ENCODE data around the gene C3orf62. TPM values are rescaled to one million over a fixed set of nuclear protein-coding genes. Genes with fewer than 3 reads are reported as not detected.

The C3orf62 gene
- polyA plus RNA-seq, 1 of the 3 experiments (the other 2 are of a cell fraction): 4.2 TPM

DNA sequence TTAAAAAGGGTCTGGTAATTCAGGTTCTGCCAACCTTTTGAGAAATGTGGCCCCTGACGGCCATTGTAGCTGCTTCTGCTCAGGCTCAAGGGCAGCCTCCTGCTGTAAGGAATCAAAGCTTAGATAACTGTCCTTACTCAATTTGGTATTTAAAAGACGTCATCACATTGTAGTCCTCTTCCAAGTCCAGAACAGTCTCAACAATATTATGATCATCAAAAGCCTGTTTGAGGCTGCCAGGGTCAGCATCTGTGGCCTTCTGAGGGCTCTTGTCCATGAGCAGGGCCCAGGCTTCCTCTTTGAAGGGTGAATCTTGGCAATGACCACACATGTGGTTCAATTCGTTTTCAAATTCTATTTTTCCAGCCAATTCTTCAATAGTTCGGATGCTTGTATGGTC is 6.0 kb downstream of the C3orf62 start:
- Histone ChIP-seq H3K9me2 (no peaks in the 10 kb centered on the region), H3K9me3 (no peaks in the 10 kb centered on the region), H3K27ac (ENCODE audit: low read depth in 2 of 2, low read length in 1 of 2) (no peak overlapping the region), H3K9ac (no peak overlapping the region), H3K79me2 (ENCODE audit: insufficient read depth) (no peaks in the 10 kb centered on the region), H3K27me3 (ENCODE audit: insufficient read depth) (no peaks in the 10 kb centered on the region), H3K36me3 (replicated peaks in 1 of 2; ENCODE audit: control insufficient read depth in 1 of 2, insufficient read depth in 2 of 2, low read length in 1 of 2) (peaks cover 0 to 15% of the 10 kb centered on the region in 2 experiments), H2AFZ (ENCODE audit: low read depth) (no peak overlapping the region), H3F3A (replicated peaks; ENCODE audit: insufficient read depth) (no peaks in the 10 kb centered on the region), H3K4me1 (ENCODE audit: control insufficient read depth in 1 of 2, insufficient read depth in 2 of 2, low read depth in 1 of 2, low read length in 1 of 2) (no peaks in the 10 kb centered on the region), H3K4me2 (no peak overlapping the region), H4K20me1 (ENCODE audit: insufficient read depth) (no peaks in the 10 kb centered on the region), H3K4me3 (ENCODE audit: low read depth in 2 of 2, low read length in 1 of 2) (no peak overlapping the region)
- DNase-seq: no peak
- CTCF ChIA-PET: interaction anchor here (0.9 to 1.2 kb wide), 2 partner anchors 29 to 100 kb away, joined by 3 read pairs; partner anchors contain the start of gene KLHDC8B
- TF ChIP-seq, protein P1, sequence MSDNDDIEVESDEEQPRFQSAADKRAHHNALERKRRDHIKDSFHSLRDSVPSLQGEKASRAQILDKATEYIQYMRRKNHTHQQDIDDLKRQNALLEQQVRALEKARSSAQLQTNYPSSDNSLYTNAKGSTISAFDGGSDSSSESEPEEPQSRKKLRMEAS (IDR thresholded peaks at IDR 0.05; ENCODE audit: low read depth): no peak
- TF ChIP-seq TAF1 (IDR thresholded peaks at IDR 0.05; ENCODE audit: borderline replicate concordance, low read depth, low read length): no peak
- TF ChIP-seq POLR2AphosphoS5 (IDR thresholded peaks at IDR 0.05; ENCODE audit: low read depth, low read length): no peak
- TF ChIP-seq IRF3 (IDR thresholded peaks at IDR 0.05; ENCODE audit: low read depth, low read length): no peak
- no peak for TF ChIP-seq CTCF (IDR thresholded peaks at IDR 0.05)
- TF ChIP-seq YY1 (IDR thresholded peaks at IDR 0.05; ENCODE audit: low read depth): no peak
- TF ChIP-seq REST (IDR thresholded peaks at IDR 0.05; ENCODE audit: low read depth, low read length): no peak
- TF ChIP-seq FOXM1 (IDR thresholded peaks at IDR 0.05; ENCODE audit: low read depth): no peak
- TF ChIP-seq, protein P2, sequence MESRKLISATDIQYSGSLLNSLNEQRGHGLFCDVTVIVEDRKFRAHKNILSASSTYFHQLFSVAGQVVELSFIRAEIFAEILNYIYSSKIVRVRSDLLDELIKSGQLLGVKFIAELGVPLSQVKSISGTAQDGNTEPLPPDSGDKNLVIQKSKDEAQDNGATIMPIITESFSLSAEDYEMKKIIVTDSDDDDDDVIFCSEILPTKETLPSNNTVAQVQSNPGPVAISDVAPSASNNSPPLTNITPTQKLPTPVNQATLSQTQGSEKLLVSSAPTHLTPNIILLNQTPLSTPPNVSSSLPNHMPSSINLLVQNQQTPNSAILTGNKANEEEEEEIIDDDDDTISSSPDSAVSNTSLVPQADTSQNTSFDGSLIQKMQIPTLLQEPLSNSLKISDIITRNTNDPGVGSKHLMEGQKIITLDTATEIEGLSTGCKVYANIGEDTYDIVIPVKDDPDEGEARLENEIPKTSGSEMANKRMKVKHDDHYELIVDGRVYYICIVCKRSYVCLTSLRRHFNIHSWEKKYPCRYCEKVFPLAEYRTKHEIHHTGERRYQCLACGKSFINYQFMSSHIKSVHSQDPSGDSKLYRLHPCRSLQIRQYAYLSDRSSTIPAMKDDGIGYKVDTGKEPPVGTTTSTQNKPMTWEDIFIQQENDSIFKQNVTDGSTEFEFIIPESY (IDR thresholded peaks at IDR 0.05; ENCODE audit: borderline replicate concordance, low read depth): no peak
- TF ChIP-seq GATA2 (CRISPR knock-in tag; IDR thresholded peaks at IDR 0.05): no peak
- no peak for TF ChIP-seq CHD2 (IDR thresholded peaks at IDR 0.05; ENCODE audit: low read length, partially characterized antibody)
- no peak for TF ChIP-seq JUND (IDR thresholded peaks at IDR 0.05)
- no peak for TF ChIP-seq PBX3 (IDR thresholded peaks at IDR 0.05)
- POLR2A ChIA-PET: no interaction called here
- 90% methylated on average over 4 of the region's 4 CpGs for WGBS (ENCODE audit: low lambda C conversion rate)

Measured in SK-N-SH (cell line).